ENCODE results near the gene KLHL35.

KLHL35 gene

GRCh38 chr11:75387736-75388294 is 45.2 kb downstream of the KLHL35 start:
- TF ChIP-seq REST (IDR thresholded peaks at IDR 0.05; ENCODE audit: insufficient replicate concordance, low read depth) (no peak), SPI1 (IDR thresholded peaks at IDR 0.05; ENCODE audit: borderline replicate concordance, low read depth) (no peak), GABPA (IDR thresholded peaks at IDR 0.05; ENCODE audit: low read depth) (no peak)
- Histone ChIP-seq H3K4me3 (replicated peaks; ENCODE audit: insufficient read depth, low read length) (no peak overlapping the region), H3K27me3 (ENCODE audit: insufficient read depth, poor library complexity, severe bottlenecking) (no peaks in the 10 kb centered on the region), H3K27ac (replicated peaks) (no peak overlapping the region)
- DNase-seq (ENCODE audit: low read depth in 1 of 2, low spot score in 1 of 2): no peak

- no peak for DNase-seq (ENCODE audit: low read depth in 1 of 2, low spot score in 1 of 2)
- Histone ChIP-seq H3K27me3 (ENCODE audit: insufficient read depth, poor library complexity, severe bottlenecking) (no peaks in the 10 kb centered on the region), H3K4me3 (replicated peaks; ENCODE audit: insufficient read depth, low read length) (no peak overlapping the region), H3K27ac (replicated peaks) (no peak overlapping the region)
- TF ChIP-seq REST (IDR thresholded peaks at IDR 0.05; ENCODE audit: insufficient replicate concordance, low read depth) (no peak), GABPA (IDR thresholded peaks at IDR 0.05; ENCODE audit: low read depth) (no peak), POLR2AphosphoS5 (IDR thresholded peaks at IDR 0.05; ENCODE audit: low read depth) (no peak), SPI1 (IDR thresholded peaks at IDR 0.05; ENCODE audit: borderline replicate concordance, low read depth) (no peak)
- TF ChIP-seq, protein P1, sequence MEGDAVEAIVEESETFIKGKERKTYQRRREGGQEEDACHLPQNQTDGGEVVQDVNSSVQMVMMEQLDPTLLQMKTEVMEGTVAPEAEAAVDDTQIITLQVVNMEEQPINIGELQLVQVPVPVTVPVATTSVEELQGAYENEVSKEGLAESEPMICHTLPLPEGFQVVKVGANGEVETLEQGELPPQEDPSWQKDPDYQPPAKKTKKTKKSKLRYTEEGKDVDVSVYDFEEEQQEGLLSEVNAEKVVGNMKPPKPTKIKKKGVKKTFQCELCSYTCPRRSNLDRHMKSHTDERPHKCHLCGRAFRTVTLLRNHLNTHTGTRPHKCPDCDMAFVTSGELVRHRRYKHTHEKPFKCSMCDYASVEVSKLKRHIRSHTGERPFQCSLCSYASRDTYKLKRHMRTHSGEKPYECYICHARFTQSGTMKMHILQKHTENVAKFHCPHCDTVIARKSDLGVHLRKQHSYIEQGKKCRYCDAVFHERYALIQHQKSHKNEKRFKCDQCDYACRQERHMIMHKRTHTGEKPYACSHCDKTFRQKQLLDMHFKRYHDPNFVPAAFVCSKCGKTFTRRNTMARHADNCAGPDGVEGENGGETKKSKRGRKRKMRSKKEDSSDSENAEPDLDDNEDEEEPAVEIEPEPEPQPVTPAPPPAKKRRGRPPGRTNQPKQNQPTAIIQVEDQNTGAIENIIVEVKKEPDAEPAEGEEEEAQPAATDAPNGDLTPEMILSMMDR (IDR thresholded peaks at IDR 0.05; ENCODE audit: insufficient read depth, low read length): no peak
Observed at GRCh38 chr11:75386942-75387630, 45.9 kb downstream of the KLHL35 start.

DNA sequence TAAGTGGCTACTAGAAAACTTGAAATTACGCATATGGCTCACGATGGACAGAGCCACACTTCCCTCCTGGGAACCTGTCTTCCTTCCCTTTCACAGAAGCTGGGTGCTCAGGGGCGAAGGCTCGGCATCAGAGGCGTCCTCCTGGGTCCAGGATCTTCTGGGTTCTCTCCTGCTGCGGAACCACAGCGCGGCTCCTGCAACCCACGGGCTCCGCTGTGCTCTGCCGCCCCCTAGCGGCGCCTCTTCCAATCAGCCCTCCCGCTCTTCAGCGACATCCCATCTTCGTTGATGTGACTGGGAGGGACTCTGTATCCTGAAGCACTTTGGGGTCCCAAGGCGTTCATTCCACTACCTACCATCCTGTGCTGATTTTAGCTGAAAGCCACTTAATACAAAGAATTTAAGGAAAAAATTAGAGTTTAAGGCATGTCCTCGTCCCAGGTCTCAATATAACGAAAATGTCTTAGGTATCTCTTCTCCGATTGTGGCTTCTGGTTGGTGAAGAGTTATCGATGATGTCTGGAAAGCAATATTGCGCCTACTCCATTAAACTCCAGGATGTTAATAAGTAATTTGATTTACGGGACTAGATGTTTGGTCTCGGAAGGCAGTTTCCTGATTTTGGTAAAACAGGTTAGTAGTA is 48.4 kb downstream of the KLHL35 start:
- TF ChIP-seq GABPA (IDR thresholded peaks at IDR 0.05; ENCODE audit: low read depth): no peak
- TF ChIP-seq, protein P1 (IDR thresholded peaks at IDR 0.05; ENCODE audit: insufficient read depth, low read length): peak; percentile 63
- H3K27me3 ChIP-seq (ENCODE audit: insufficient read depth, poor library complexity, severe bottlenecking): no peaks in the 10 kb centered on the region
- H3K27ac ChIP-seq (replicated peaks): no peak overlapping the region
- H3K4me3 ChIP-seq (replicated peaks; ENCODE audit: insufficient read depth, low read length): no peak overlapping the region
- peak; percentile 52 to 59 for DNase-seq (ENCODE audit: low read depth in 1 of 2, low spot score in 1 of 2)

- no peaks in the 10 kb centered on the region for H3K27me3 ChIP-seq (ENCODE audit: insufficient read depth, poor library complexity, severe bottlenecking)
- peak in 1 of 2 experiments; percentile 80 for DNase-seq (ENCODE audit: low read depth in 1 of 2, low spot score in 1 of 2)
- TF ChIP-seq GABPA (IDR thresholded peaks at IDR 0.05; ENCODE audit: low read depth): no peak
- no peak for TF ChIP-seq POLR2AphosphoS5 (IDR thresholded peaks at IDR 0.05; ENCODE audit: low read depth)
- TF ChIP-seq REST (IDR thresholded peaks at IDR 0.05; ENCODE audit: insufficient replicate concordance, low read depth): no peak
- TF ChIP-seq, protein P1 (IDR thresholded peaks at IDR 0.05; ENCODE audit: insufficient read depth, low read length): no peak
- no peak for TF ChIP-seq SPI1 (IDR thresholded peaks at IDR 0.05; ENCODE audit: borderline replicate concordance, low read depth)
Observed at GRCh38 chr11:75383246-75383645, 49.8 kb downstream of the KLHL35 start.

More at GRCh38 chr11:75383246-75383645, 49.8 kb downstream of the KLHL35 start:
- Histone ChIP-seq H3K4me3 (replicated peaks; ENCODE audit: insufficient read depth, low read length) (no peak overlapping the region), H3K27ac (replicated peaks) (peak overlapping the region; percentile 53)
